GM19463 (cell line): Measurements from ENCODE around the gene TNFAIP8.

Experiments used
- ATAC-seq: cut with Tn5 transposase; IDR thresholded peaks from one replicate; pipeline ENCODE4 v1.9.1; 2021; ENCODE audit warnings: mild to moderate bottlenecking, moderate library complexity; ENCODE audit not compliant: unreplicated experiment

Gene TNFAIP8

GRCh38 chr5:119345861-119346260 is 10.0 kb upstream of the TNFAIP8 start:
- ATAC-seq, result no peak

- no peak for ATAC-seq
Observed at GRCh38 chr5:119346394-119346793, 9.4 kb upstream of the TNFAIP8 start.

GRCh38 chr5:119347574-119347973 is 8.2 kb upstream of the TNFAIP8 start:
- no peak for ATAC-seq

- ATAC-seq, result no peak
Observed at GRCh38 chr5:119347991-119348390, 7.8 kb upstream of the TNFAIP8 start.

- ATAC-seq, result no peak
Observed at GRCh38 chr5:119353213-119353612, 2.6 kb upstream of the TNFAIP8 start.

- peak; percentile 52 for ATAC-seq
Observed at GRCh38 chr5:119353686-119354366, 2.0 kb upstream of the TNFAIP8 start.

- ATAC-seq, result no peak
Observed at GRCh38 chr5:119354537-119355243, 1.1 kb upstream of the TNFAIP8 start.

- ATAC-seq, result peak; percentile 35
Observed at GRCh38 chr5:119355244-119355638, 578 bp upstream of the TNFAIP8 start.

GRCh38 chr5:119356612-119357188 is 881 bp downstream of the TNFAIP8 start:
- ATAC-seq, result no peak

- ATAC-seq, result no peak
Observed at GRCh38 chr5:119357270-119357669, 1.5 kb downstream of the TNFAIP8 start.

- no peak for ATAC-seq
Observed at GRCh38 chr5:119357808-119358529, 2.1 kb downstream of the TNFAIP8 start.

GRCh38 chr5:119358530-119358900 is 2.7 kb downstream of the TNFAIP8 start:
- no peak for ATAC-seq

- no peak for ATAC-seq
Observed at GRCh38 chr5:119358901-119359603, 3.2 kb downstream of the TNFAIP8 start.

- ATAC-seq, result no peak
Observed at GRCh38 chr5:119359737-119360413, 4.1 kb downstream of the TNFAIP8 start.

GRCh38 chr5:119360905-119361593 is 5.2 kb downstream of the TNFAIP8 start:
- ATAC-seq, result no peak

- ATAC-seq, result no peak
Observed at GRCh38 chr5:119361594-119362125, 5.8 kb downstream of the TNFAIP8 start.

GRCh38 chr5:119362714-119363113 is 6.9 kb downstream of the TNFAIP8 start:
- ATAC-seq, result no peak

GRCh38 chr5:119363271-119363670 is 7.5 kb downstream of the TNFAIP8 start:
- no peak for ATAC-seq

- ATAC-seq, result peak; percentile 27
Observed at GRCh38 chr5:119363936-119364335, 8.1 kb downstream of the TNFAIP8 start.
